WERI-Rb-1 (cell line): ENCODE data around the gene HDAC11.

Experiments used
- DNase-seq: peaks from one replicate; pipeline ENCODE4 v3.0.0-alpha.2; 2020
- H3K27ac ChIP-seq: fragments of 250-450 bp; sonication (Bioruptor Pico); 2 replicates; pipeline ENCODE4 v1.5.1; 2020; ENCODE audit warnings: mild to moderate bottlenecking, moderate library complexity
- H3K27me3 ChIP-seq: fragments of 250-450 bp; sonication (Bioruptor Pico); 2 replicates; pipeline ENCODE4 v1.5.1; 2021; ENCODE audit warnings: mild to moderate bottlenecking, low read depth, moderate library complexity; ENCODE audit not compliant: insufficient read depth, severe bottlenecking
- H3K36me3 ChIP-seq: fragments of 250-450 bp; sonication (Bioruptor Pico); 2 replicates; pipeline ENCODE4 v1.5.1; 2020; ENCODE audit warnings: mild to moderate bottlenecking, moderate library complexity
- H3K4me3 ChIP-seq: 2 replicates; pipeline ENCODE4 v1.5.1; 2011; ENCODE audit warnings: low read depth, mild to moderate bottlenecking, control low read depth, low read length
- H3K9me3 ChIP-seq: fragments of 250-450 bp; sonication (Bioruptor Pico); 2 replicates; pipeline ENCODE4 v1.5.1; 2021; ENCODE audit warnings: mild to moderate bottlenecking, moderate library complexity; ENCODE audit not compliant: severe bottlenecking
- TF ChIP-seq, protein P1 (sequence below): IDR thresholded peaks from 2 replicates; pipeline ENCODE4 v1.5.1; 2011; ENCODE audit warnings: low read depth, mild to moderate bottlenecking, control low read depth, inconsistent platforms, low read length

The HDAC11 gene

DNA sequence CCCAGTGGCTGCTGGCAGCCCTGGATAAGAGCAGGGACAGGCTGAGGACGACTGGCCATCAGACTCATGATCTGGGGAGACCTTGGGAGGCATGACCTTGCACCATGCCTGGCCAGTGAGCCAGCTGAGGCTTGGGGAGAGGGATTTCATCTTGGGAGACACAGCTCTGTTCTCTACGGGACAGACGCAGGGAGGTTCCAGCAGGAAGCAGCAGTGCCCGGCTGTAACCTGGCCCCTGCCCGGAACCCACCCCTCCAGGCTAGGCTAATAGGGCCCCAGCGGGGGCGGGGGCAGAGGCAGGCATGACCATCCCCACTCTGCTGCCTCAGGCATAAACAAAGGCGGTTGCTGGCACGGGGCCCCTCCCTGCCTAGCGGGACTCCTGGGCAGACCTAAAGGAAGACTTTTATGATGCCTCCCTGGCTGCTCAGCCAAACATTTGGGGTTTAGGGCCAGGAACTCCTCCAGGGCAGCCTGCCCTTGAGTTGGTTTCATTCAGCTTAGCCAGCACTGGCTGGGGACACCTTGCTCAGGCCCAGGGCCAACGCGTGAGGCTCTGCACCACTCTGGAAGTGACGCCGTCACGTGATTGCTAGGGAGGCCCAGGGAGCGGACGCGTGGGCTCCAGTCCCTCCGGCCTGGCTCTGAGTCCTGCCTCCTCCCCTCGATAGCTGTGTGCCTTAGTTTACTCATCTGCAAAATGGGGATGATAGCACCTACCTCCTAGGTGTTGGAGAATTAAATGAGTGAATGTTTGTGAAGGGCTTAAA, 27.6 kb downstream of the HDAC11 start:
- Histone ChIP-seq H3K4me3 (no peak overlapping the region), H3K36me3 (no peaks in the 10 kb centered on the region), H3K27ac (no peak overlapping the region), H3K27me3 (no peaks in the 10 kb centered on the region), H3K9me3 (no peaks in the 10 kb centered on the region)
- no peak for DNase-seq
- TF ChIP-seq, protein P1, sequence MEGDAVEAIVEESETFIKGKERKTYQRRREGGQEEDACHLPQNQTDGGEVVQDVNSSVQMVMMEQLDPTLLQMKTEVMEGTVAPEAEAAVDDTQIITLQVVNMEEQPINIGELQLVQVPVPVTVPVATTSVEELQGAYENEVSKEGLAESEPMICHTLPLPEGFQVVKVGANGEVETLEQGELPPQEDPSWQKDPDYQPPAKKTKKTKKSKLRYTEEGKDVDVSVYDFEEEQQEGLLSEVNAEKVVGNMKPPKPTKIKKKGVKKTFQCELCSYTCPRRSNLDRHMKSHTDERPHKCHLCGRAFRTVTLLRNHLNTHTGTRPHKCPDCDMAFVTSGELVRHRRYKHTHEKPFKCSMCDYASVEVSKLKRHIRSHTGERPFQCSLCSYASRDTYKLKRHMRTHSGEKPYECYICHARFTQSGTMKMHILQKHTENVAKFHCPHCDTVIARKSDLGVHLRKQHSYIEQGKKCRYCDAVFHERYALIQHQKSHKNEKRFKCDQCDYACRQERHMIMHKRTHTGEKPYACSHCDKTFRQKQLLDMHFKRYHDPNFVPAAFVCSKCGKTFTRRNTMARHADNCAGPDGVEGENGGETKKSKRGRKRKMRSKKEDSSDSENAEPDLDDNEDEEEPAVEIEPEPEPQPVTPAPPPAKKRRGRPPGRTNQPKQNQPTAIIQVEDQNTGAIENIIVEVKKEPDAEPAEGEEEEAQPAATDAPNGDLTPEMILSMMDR: no peak

DNA sequence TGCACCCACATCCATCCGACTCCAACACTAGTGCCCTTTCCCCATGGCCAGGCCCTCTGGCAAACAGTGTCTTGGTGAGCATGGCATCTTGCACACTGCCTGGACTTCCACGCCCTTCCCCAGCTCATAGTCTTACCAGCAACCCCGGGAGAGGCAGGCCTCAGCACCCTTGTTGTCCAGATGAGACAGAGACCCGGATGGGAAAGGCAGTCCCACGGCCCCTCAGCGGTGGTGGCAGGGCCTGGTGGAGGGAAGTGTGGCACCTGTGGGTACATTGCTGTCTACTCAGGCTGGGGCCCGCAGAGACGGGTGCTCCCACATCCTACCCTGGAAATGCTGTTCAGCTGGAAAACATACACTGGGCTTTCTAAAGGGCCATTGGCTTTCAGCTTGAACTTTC, 28.4 kb downstream of the HDAC11 start:
- Histone ChIP-seq H3K4me3 (no peak overlapping the region), H3K27me3 (no peaks in the 10 kb centered on the region), H3K36me3 (no peaks in the 10 kb centered on the region), H3K27ac (no peak overlapping the region), H3K9me3 (no peaks in the 10 kb centered on the region)
- DNase-seq: no peak
- TF ChIP-seq, protein P1: no peak

DNA sequence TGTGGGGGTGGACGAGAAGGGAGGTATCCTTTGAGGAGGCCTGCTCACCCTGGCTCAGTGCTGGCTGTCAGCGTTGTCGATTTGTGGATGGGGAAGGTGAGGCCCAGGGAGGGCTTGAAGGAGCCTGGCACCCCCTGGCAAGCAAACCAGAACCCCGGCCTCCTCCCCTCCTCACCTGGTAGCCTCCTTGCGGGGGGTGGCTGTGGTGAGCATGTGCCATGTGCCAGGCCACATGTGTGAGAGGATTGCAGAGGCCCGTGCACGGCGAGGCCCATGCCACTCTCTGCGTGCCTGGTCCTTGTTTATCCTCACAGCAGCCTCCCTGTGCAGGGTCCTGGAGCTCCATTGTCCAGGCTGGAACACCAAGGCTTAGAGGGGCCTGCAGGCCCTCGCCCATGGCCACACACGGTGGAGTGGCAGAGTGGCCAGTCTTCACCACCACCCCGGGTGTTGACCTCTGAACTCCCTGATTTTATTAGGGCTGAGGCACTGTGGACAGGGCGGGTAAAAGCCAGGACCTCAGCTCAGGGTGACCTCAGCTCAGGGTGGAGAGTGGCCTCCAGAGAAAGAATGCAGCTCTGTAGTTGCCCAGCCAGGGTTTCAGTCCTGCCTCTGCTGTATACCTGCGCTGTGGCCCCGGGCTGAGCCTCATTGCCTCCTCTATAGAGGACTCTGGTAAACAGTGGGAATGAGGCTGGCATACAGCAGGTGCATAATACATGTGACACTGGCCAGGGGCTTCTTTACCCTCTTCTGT, 29.1 kb downstream of the HDAC11 start:
- TF ChIP-seq, protein P1: no peak
- Histone ChIP-seq H3K27ac (no peak overlapping the region), H3K27me3 (no peaks in the 10 kb centered on the region), H3K36me3 (no peaks in the 10 kb centered on the region), H3K9me3 (no peaks in the 10 kb centered on the region), H3K4me3 (no peak overlapping the region)
- DNase-seq: no peak

DNA sequence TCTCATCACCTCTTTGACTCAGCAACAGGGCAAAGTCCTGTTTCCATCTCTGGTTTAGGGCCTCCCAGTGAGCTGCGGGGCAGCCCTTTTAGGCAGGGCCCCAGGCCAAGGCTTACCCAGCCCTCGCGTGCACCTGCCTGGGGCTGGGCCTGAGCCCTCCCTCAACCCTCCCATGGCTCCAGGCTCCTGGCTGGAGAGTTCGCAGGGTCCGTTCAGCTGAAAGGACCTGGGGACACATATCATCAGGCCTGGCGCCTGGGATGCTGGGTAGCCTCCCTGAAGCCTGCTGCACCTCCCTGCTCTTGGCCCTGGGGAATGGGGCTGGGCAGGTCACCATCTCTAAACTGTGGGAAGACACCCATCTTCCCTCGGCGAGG, 29.7 kb downstream of the HDAC11 start:
- TF ChIP-seq, protein P1: no peak
- no peak overlapping the region for H3K4me3 ChIP-seq
- H3K27me3 ChIP-seq: no peaks in the 10 kb centered on the region
- no peaks in the 10 kb centered on the region for H3K36me3 ChIP-seq
- no peak for DNase-seq
- no peaks in the 10 kb centered on the region for H3K9me3 ChIP-seq
- H3K27ac ChIP-seq: no peak overlapping the region

DNA sequence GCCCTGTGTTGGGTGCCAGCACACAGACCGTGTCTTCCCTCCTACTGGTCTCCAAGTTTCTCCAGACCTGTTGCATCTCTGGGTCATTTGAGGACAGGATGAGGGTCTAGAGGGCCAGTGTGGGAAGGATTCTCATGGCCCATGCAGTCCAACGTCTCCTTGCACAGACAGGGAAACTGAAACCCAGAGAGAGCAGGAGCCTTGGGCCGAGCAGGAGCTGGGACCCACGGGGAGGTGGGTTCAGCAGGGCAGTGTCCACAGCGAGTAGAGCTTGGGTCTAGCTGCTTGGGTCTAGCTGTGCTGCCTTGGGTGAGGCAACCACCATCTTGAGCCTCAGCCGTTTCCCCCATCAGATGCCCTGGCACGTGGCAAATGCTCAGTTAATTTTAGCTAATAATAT, 32.3 kb downstream of the HDAC11 start:
- Histone ChIP-seq H3K27ac (no peak overlapping the region), H3K27me3 (no peaks in the 10 kb centered on the region), H3K36me3 (no peaks in the 10 kb centered on the region), H3K4me3 (no peak overlapping the region), H3K9me3 (no peaks in the 10 kb centered on the region)
- DNase-seq: no peak
- TF ChIP-seq, protein P1: no peak
